Tibial artery (tissue), 4 donors: ENCODE measurements around the gene CBY3.
"Not testable (repeated sequence)": the region's sequence is repeated elsewhere in the genome, so short reads cannot be mapped to it uniquely, and the experiment has no call there.

ENCODE experiments used
- DNase-seq, 2 donors: peaks; one replicate each; pipeline ENCODE4 v3.0.0-alpha.2; 2019
- H3K27ac ChIP-seq, 2 donors: fragments of 200-600 bp; sonication (generic) in 1 of 2; 1 replicate in 1 of 2; 2 replicates in 1 of 2; pipeline ENCODE4 v1.5.1; 2018 to 2019; ENCODE audit warnings: mild to moderate bottlenecking in 1 of 2
- H3K27me3 ChIP-seq, 2 donors: fragments of 200-600 bp; sonication (generic) in 1 of 2; one replicate each; pipeline versions ENCODE4 v1.5.1 to v1.6.0; 2016 to 2019
- H3K36me3 ChIP-seq, 3 donors: fragments of 200-600 bp; sonication (generic) in 2 of 3; one replicate each; pipeline ENCODE4 v1.5.1; 2016 to 2019; ENCODE audit warnings: mild to moderate bottlenecking in 2 of 3
- H3K4me1 ChIP-seq, 4 donors: fragments of 200-600 bp; sonication (generic) in 2 of 4; 1 replicate in 3 of 4; 2 replicates in 1 of 4; pipeline ENCODE4 v1.5.1; 2016 to 2019
- H3K4me3 ChIP-seq, 2 donors: fragments of 200-600 bp; sonication (generic) in 1 of 2; 1 replicate in 1 of 2; 2 replicates in 1 of 2; pipeline ENCODE4 v1.5.1; 2018 to 2019; ENCODE audit warnings: mild to moderate bottlenecking in 2 of 2
- H3K9me3 ChIP-seq, 3 donors: fragments of 200-600 bp; sonication (generic) in 1 of 3; one replicate each; pipeline ENCODE4 v1.5.1; 2016 to 2019
- intact Hi-C: fragments of 100-400 bp; cut with DNase I; formaldehyde crosslinking; loops from one replicate; pipeline ENCODE4 v1.15.0; 2023; ENCODE audit warnings: low total_unique reads

CBY3 gene

GRCh38 chr5:179641745-179642144 is 39.1 kb downstream of the CBY3 start:
- H3K27me3 ChIP-seq, H3K27ac ChIP-seq, H3K4me3 ChIP-seq, DNase-seq, H3K9me3 ChIP-seq, H3K36me3 ChIP-seq, H3K4me1 ChIP-seq, intact Hi-C loops: not testable (repeated sequence)

GRCh38 chr5:179639296-179639695 is 41.5 kb downstream of the CBY3 start:
- H3K4me3 ChIP-seq, H3K27ac ChIP-seq, H3K9me3 ChIP-seq, H3K36me3 ChIP-seq, H3K4me1 ChIP-seq, H3K27me3 ChIP-seq, intact Hi-C loops: not testable (repeated sequence)
- peak in 1 of 2 donors; percentile 44 for DNase-seq

- DNase-seq = peak in 1 of 2 donors; percentile 28
- H3K4me3 ChIP-seq = peak overlapping the region in 1 of 2 donors; percentile 39
- H3K36me3 ChIP-seq, intact Hi-C loops, H3K4me1 ChIP-seq, H3K27ac ChIP-seq, H3K27me3 ChIP-seq, H3K9me3 ChIP-seq: not testable (repeated sequence)
Observed at GRCh38 chr5:179634370-179635172, 46.3 kb downstream of the CBY3 start.

- H3K9me3 ChIP-seq, H3K27me3 ChIP-seq, H3K36me3 ChIP-seq, H3K4me1 ChIP-seq, intact Hi-C loops: not testable (repeated sequence)
- Histone ChIP-seq H3K4me3 (peak overlapping the region; percentile 38 to 42), H3K27ac (peak overlapping the region in 1 of 2 donors; percentile 45)
- peak; percentile 11 to 49 for DNase-seq
Observed at GRCh38 chr5:179633501-179634369, 47.1 kb downstream of the CBY3 start.
